NCI-H2029 treated with DMSO at 0.1 percent for 48 hours (cell line): Measurements from ENCODE around the gene MARCHF3.
"Not testable (repeated sequence)": the region's sequence is repeated elsewhere in the genome, so short reads cannot be mapped to it uniquely, and the experiment has no call there.

ENCODE experiments used
- DNase-seq: peaks from one replicate; lab custom pipeline; 2025; lab: John Stamatoyannopoulos, UW

MARCHF3 gene

DNA sequence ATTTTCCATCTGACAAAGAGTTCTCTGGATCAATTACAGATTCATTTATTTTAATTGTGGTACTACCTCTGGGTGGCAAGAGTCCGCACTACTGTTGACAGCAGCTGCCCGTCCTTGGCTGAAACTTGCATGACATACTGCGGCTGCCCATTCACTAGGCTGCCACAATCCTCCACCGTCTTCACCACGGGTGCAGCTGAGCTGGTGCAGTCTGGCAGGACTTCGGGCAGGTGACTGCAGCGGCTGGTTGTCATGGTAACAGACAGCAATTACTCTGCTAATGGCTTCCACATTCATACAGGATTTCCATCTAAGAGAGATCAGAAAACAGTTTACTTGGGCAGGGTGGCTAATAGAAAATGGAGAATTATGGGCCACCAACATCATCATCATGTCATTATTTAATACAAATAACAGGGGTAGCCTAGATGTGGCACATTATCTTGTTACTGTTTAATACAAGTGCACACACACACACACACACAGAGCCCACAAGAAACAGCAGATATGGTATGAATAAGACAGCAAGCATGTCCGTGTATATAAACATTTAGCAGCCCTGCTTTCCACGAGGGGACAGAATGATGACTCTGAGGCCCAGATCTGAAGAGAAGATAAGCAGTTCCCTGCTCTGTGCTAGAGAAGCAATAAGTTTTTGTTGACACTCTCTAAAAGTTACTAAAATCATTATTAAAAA is 112.3 kb downstream of the MARCHF3 start:
- peak; percentile 48 for DNase-seq

DNA sequence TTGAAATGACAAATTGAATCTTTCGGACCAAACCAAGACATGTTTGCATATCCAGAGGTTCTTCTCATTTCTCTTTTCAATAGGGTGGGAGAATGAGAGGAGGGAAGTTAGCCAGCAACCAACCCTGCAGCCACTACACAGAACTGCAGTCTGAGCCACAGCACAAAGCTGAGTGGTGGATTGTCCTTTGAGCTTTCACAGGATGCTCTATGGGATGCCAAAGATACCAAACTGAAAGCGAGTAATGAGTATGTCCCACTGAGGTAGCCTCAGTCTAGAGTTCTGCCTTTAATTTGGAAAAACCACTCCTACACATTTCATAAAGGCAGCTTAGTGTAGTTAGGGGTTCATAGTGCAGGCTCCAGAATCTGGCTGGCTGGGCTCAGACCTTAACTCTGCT is 114.9 kb downstream of the MARCHF3 start:
- DNase-seq = no peak

DNA sequence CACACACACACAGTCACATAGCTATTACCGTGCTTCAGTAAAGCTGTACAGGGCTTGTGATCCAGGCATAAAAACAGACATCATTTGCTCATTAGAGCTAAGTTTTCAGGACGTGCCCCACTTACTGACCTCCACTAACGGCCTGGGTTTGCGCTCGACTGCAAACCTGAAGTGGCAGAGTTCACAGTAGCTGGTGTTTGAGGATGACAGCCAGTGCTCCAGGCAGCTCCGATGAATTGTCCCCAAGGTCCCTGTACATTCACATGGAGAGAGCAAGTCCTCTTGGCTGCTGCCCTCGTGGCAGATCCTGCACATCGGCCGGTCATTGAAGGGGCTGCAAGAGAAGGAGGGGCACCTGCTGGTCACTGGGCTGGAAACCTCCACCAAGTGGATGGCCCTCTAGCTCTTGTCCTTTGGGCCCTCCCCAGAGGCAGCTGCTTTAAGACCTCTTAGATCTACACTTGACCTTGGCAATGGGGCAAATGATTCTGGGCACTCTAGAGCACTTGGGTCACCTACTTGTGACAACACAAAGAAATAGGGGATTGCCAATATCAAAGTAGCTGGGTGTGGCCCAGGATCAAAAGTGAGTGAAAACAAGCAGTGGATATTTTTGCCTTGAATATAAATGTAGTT is 115.4 kb downstream of the MARCHF3 start:
- no peak for DNase-seq

DNA sequence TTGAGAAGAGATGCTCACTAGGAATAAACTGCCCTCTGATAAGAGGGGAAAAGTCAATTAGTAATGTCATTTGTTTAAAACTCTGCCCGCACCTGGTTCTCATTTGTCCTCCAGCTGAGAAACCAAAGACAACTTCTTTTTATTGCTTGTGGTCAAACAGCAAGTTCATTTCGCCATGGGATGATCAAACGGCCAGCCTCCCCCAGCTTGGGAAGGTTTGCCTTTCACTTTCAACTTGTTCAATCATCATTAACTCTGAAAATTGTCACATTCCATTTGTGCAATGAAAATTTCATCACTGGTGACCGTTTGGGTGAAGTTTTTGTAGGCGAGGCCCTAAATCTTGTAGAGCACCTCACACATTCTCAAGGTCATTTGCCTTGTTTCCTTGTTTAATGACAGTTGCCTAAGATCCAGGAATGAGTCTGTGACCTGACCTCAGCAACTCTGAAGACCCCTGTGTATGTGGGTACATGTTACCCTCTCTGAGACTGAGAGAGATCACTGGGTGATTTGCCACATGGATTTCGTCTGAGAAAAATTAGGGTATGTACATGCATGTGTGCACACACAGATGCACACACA is 117.7 kb downstream of the MARCHF3 start:
- no peak for DNase-seq

DNA sequence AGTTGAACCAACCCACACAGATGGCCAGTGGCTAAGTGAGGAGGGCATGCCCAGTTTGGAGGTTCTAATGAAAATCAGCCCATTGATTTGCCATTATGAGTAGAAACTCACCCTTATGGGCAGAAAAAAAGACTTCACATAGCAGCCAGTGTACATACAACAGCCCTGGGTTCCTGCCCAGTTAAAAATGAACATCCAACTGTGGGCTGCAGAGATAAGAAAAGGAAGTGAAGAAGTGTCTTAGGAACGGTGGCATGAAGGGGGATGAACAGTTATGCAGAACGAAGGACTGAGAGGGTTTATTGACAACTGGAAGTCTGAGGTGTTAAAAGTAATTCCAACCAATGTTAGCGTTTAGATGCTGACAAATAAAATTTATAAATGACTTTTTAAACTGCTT is 118.4 kb downstream of the MARCHF3 start:
- no peak for DNase-seq

DNA sequence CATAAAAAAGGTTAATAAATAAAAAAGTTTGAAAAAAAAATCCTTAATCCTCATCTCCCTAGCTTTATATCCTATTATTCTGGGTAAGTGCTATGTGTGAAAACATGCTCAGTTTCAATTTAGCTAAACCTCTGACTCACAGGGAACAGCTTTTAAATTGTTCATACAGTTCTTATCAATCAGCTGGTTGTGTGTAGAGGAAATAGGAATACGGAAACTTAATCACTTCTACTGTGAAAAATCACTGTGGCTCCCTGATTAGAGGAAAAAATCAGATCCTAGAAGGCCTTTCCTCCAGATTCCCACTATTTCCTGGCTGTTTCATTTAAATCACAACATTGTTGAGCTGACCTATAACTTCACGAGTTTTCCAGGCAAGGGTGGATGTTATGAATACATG is 120.5 kb downstream of the MARCHF3 start:
- no peak for DNase-seq

DNA sequence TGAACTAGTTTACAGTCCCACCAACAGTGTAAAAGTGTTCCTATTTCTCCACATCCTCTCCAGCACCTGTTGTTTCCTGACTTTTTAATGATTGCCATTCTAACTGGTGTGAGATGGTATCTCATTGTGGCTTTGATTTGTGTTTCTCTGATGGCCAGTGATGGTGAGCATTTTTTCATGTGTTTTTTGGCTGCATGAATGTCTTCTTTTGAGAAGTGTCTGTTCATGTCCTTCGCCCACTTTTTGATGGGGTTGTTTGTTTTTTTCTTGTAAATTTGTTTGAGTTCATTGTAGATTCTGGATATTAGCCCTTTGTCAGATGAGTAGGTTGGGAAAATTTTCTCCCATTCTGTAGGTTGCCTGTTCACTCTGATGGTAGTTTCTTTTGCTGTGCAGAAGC is 126.0 kb downstream of the MARCHF3 start:
- DNase-seq = not testable (repeated sequence)

DNA sequence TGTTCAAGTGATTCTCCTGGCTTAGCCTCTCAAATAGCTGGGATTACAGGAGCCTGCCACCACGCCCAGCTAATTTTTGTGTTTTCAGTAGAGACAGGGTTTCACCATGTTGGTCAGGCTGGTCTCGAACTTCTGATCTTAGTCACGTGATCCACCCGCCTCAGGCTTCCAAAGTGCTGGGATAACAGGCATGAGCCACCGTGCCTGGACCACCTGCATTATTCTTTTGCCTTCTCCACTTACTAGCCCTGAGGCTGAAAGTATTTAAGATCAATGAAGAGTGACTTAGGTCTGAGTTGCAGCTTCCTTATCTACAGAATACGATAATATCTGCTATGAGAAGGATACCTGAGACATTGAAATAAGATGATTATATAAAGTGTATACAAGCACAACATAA is 129.6 kb downstream of the MARCHF3 start:
- DNase-seq = no peak

DNA sequence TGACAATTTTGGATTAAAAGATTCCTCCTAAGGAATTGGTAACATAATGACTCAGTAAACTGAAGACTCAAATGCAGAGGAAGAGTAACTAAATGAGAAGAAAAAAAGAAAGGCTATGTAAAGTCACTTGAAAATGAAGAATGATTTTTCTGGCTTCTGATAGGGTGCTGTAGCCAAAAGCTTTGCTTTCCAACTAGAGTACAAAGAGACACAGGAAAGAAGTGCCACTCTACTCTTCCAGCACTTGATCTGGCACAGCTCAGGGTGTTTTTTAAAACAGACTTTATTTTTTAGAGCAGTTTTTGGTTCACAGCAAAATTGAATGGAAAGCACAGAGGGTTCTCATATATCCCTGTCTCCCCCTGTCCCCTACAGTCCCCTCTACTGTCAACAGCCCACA is 130.9 kb downstream of the MARCHF3 start:
- DNase-seq = no peak

DNA sequence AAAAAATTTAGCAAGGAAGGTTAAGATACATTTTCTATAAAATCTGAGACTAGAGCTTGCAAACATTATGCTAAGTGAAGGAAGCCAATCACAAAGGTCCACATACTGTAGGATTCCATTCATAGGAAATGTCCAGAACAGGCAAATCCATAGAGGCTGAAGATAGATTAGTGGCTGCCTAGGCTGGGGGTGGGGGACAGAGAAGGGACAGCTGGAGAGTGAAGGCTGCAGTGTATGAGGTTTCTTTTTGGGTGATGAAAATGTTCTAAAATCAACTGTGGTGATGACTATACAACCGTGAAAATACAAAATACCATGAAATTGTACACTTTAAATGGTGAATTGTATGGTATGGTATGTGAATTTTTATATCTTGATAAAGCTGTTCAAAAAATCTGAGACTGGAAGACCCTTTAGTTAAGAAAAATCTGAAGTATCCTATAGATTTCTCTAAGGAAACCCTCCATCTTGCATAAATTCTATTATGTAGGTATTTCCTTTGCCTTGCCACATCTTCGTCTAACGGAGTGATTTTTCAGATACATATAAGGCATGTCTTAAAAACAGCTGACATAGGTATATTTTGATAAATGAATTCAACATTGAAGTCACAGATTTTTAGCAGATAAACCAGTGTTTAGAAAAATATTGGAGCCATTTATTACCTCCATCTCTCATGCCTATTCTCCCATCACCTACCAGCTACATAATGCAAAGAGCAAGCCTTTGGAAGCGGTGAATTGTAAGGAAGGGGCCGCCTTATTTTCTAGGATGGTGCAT is 132.3 kb downstream of the MARCHF3 start:
- no peak for DNase-seq

DNA sequence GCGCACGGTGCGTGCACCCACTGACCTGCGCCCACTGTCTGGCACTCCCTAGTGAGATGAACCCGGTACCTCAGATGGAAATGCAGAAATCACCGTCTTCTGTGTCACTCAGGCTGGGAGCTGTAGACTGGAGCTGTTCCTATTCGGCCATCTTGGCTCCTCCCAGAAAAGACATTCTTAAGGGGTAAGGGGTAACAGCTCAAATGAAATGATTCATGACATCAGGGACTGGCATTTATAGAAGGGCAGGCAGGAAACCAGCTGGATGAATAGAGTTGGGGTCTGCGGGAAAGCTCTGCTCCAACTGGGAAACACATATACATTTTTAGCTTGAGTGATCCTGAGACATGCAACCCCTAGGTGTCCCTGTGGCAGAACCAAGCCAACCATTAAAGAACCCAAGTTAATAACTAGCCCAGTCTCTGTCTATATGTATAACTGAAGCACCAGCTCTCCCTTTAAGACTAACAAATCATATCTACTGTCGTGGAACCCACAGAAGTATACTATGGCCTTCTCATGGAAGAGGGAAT is 134.1 kb downstream of the MARCHF3 start:
- DNase-seq = no peak

DNA sequence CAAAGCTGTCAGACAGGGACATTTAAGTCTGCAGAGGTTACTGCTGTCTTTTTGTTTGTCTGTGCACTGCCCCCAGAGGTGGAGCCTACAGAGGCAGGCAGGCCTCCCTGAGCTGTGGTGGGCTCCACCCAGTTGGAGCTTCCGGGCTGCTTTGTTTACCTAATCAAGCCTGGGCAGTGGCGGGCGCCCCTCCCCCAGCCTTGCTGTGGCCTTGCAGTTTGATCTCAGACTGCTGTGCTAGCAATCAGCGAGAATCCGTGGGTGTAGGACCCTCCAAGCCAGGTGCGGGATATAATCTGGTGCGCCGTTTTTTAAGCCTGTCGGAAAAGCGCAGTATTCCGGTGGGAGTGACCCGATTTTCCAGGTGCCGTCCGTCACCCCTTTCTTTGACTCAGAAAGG is 134.6 kb downstream of the MARCHF3 start:
- not testable (repeated sequence) for DNase-seq

DNA sequence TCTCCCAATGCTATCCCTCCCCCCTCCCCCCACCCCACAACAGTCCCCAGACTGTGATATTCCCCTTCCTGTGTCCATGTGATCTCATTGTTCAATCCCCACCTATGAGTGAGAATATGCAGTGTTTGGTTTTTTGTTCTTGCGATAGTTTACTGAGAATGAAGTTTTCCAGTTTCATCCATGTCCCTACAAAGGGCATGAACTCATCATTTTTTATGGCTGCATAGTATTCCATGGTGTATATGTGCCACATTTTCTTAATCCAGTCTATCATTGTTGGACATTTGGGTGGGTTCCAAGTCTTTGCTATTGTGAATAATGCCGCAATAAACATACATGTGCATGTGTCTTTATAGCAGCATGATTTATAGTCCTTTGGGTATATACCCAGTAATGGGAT is 139.9 kb downstream of the MARCHF3 start:
- not testable (repeated sequence) for DNase-seq

DNA sequence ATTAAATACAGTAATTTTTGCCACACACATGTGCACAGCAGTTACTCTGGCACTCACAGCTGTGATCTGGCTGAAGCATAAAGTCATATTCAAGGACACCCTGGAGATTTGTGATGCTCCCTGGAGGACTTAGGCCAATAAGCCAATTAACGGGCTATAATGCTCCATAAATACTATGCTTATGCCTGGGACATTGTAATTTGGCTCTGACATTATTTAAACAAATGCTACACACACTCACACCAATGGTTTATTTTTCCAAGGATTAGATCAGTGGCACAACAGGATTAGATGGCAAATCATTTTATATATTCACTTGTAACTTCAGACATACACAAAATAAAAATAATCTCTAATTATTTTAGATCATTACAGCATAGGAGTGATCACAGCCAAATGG is 142.2 kb downstream of the MARCHF3 start:
- DNase-seq = no peak

DNA sequence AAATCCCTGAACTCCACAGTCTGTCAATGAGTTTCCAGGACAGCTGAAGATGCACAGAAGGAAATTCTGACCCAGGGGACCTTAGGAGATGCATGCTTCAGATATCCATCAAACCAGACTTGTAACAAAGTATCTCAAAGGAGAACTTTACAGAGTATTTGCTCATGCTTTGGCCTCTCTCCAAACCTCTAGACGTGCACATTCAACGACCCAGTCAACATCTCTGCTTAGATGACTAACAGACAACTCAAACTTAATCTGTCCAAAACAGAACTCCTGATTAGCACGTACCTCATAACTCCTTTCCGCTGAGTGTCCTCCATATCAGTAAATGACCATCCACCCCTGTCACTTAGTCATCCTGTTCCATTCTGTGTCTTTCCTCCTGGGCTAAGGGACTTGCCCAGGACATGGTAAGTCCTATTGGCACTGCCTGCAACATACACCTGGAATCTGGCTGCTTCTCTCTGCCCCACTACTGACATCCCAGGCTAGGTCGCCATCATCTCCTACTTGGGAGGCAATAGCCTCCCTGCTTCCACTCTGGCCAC is 146.0 kb downstream of the MARCHF3 start:
- DNase-seq = no peak

DNA sequence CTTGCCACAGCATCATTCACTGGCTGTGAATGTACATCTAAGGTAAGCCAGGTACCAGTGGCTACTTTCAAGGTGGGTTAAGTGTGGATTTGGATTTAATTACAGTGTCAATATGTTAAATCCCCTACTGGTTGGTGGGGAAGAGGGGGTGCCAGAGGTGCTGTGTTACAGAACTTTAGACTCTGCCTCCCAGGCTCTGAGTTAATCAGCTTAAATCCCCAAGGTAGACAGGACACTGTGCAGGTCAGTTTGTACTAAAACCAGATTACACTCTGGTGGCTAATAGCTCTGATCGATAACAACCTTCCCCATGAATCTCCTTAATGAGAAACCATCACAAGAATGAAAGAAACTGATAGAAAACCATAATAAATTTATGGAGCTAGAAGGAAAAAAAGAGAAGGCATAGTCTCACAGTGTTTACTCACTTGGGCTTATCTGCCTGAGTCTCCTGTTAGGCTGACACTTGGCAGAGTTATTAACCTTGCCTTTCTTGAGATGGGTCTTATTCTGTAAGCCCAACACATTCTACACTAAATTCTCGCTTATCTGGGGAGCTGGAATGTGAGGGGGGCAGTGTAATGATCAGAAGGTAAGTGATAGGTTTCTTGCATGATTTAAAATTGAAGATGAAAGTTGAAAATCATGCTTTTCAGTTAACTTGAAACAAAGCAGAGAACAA is 146.7 kb downstream of the MARCHF3 start:
- DNase-seq = no peak

DNA sequence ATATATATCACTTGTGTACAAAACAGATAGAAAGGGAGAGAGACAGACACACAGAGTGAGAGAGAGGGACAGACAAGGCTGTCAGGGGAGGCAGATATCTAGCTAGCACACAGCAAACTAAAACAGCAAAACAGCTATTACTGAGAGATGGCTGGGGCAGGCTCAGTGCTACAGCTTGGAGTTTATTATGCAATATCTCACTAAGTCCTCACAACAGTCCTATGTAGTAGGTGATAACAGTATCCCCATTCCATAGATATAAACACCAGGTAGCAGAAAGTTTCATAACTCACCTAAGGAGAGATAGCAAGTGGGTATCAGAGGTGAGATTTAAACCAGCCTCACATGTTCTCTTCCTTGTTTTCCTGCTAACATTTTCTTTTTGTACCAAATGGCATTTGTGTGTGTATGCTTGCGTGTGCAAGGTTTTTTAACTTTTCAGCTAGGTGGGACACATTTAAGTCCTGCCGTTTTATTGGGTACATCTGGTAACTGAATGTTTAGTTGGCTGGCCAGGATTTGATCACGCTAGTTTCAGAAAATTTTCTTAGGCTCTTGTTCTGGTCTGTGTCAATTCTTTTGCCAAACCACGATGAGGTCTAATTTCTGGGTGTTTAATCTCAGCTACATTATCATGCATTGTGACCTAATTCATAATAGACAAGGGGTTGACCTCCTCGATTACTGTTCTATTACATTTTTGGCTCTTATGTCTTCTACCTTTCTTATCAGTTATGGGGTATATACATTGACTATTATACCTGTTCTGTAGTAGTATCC is 148.3 kb downstream of the MARCHF3 start:
- no peak for DNase-seq

DNA sequence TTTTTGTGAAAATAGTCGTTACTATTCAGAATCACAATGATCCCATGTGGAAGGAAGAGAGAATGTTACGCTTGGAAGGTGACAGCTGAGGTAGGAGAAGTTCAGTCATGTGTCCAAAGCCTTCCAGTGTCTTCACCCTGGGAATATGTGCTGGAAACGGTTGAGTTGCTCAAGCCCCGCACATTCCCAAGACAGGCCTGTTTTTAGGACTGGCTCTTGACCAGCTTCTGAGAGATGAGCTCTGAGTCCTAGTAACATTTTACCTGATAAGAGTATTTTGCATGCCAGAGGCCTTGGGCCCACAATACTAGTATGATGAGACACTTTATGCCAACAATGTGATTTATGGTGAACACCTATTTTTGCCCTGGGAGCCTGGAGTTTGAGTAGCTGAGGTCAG is 151.7 kb downstream of the MARCHF3 start:
- DNase-seq = no peak

DNA sequence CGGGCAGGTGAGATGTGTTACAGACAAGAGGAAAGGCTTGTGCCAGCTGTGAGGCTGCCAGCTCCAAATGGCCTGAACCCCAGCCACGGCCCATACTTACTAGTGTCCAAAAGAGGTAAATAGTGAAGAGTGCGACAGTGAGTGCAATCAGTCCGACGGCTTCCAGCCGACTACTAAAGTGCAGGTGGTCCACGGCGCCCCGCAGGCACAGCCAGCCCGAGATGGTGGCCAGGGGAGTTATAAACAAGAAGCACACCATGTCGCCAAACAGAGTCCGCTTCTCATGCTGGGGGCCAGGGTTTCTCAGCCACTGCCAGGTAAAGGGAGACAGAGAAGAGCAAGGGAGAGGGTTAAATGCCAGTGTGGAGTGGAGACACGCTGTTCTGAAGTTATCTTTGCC is 152.3 kb downstream of the MARCHF3 start:
- DNase-seq = no peak

DNA sequence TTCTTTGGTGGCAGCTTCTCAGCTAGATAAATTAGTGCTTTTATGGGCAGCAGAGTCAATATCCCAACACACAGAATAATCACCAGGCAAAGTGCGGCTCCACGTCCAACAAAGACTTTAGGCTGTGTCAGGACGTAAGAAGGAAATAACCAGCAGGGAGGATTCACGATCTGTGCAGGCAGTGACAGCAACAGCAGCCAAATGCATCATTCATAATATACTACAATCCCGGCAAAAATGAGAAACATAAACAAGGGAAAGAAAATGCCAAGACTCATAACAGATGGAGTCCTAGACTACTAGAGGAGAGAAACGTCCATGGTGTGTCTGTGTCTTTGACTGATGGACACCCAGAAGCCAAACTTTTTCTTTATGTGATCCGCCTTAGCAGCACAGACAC is 152.8 kb downstream of the MARCHF3 start:
- no peak for DNase-seq

DNA sequence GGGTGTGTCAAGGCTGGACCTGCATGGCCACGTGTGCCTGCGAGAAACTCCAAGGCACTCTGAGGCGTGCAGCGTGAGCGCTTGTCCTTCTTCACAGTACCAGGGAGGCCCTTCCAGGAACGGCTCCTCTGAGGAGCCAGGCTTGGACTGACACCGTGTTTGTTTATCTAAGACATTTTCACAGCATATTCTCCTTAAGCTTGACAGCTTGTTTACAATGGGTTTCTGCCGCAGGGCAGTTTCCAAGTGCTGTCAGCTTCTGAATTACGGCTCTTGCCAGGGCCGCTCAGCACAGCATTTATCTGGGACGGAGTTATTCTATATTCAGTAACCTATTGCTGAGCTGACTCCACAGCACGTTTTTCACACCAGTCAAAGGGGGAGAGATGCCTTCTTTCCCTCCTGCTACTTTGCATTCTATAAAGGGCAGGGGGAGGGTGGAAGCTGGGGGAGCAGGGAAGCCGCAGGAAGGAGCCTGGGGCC is 155.0 kb downstream of the MARCHF3 start:
- DNase-seq = no peak
